ENCODE results near the gene RNF225.
A peak's percentile ranks its signal among the peaks of the same experiment; 100 is the strongest.
"Not testable (repeated sequence)": the region's sequence is repeated elsewhere in the genome, so short reads cannot be mapped to it uniquely, and the experiment has no call there.

The RNF225 gene

GRCh38 chr19:58362272-58362994, 33.0 kb upstream of the RNF225 start, which contains the start of gene ZNF497:
ZNF497 (minus strand) TSS chr19:58362751; CDS start chr19:58357635, 5,116 bp downstream.
- peak; percentile 94 for DNase-seq (ENCODE audit: low read depth)

GRCh38 chr19:58364146-58364545, 31.3 kb upstream of the RNF225 start:
- DNase-seq (ENCODE audit: low read depth), result no peak

- no peak for DNase-seq (ENCODE audit: low read depth)
Measured at GRCh38 chr19:58366585-58367430, 28.6 kb upstream of the RNF225 start.

GRCh38 chr19:58367698-58368454, 27.6 kb upstream of the RNF225 start:
- no peak for DNase-seq (ENCODE audit: low read depth)

- DNase-seq (ENCODE audit: low read depth), result no peak
Measured at GRCh38 chr19:58368561-58369360, 26.7 kb upstream of the RNF225 start.

GRCh38 chr19:58372311-58373133, 22.9 kb upstream of the RNF225 start:
- no peak for DNase-seq (ENCODE audit: low read depth)

- no peak for DNase-seq (ENCODE audit: low read depth)
Measured at GRCh38 chr19:58374200-58374599, 21.3 kb upstream of the RNF225 start.

GRCh38 chr19:58376724-58377123, 18.7 kb upstream of the RNF225 start:
- not testable (repeated sequence) for DNase-seq (ENCODE audit: low read depth)

GRCh38 chr19:58379246-58379645, 16.2 kb upstream of the RNF225 start:
- DNase-seq (ENCODE audit: low read depth), result no peak

- no peak for DNase-seq (ENCODE audit: low read depth)
Measured at GRCh38 chr19:58380037-58380661, 15.3 kb upstream of the RNF225 start.

GRCh38 chr19:58380662-58381459, 14.6 kb upstream of the RNF225 start, which contains the start of gene ZNF837:
ZNF837 (minus strand) TSS chr19:58381030; CDS start chr19:58369332, 11,698 bp downstream.
- peak; percentile 100 for DNase-seq (ENCODE audit: low read depth)

- DNase-seq (ENCODE audit: low read depth), result no peak
Measured at GRCh38 chr19:58381460-58382212, 13.8 kb upstream of the RNF225 start.

- DNase-seq (ENCODE audit: low read depth), result no peak
Measured at GRCh38 chr19:58382997-58383603, 12.4 kb upstream of the RNF225 start.

- DNase-seq (ENCODE audit: low read depth), result no peak
Measured at GRCh38 chr19:58385313-58385890, 10.1 kb upstream of the RNF225 start.

GRCh38 chr19:58385891-58386575, 9.4 kb upstream of the RNF225 start:
- DNase-seq (ENCODE audit: low read depth), result no peak

GRCh38 chr19:58386576-58387337, 8.7 kb upstream of the RNF225 start, which contains the start of gene RPS5:
RPS5 (plus strand) TSS chr19:58387269; CDS start chr19:58388138, 869 bp downstream.
- DNase-seq (ENCODE audit: low read depth), result peak; percentile 99
